Suprapubic skin (tissue), 3 donors: ENCODE results near the gene LRP6.

ENCODE experiments used
- POLR2AphosphoS5 ChIP-seq, 3 donors: sonication (generic); formaldehyde crosslinking; IDR thresholded peaks; one replicate each; pipeline ENCODE4 v1.6.1; 2017; ENCODE audit warnings: antibody characterized with exemption in 3 of 3
- TF ChIP-seq, protein P1 (sequence below), 2 donors: fragments of 200-600 bp in 1 of 2; fragments of 450-650 bp in 1 of 2; sonication (generic) in 1 of 2; IDR thresholded peaks; one replicate each; pipeline ENCODE4 v1.5.1; 2016 to 2019; ENCODE audit warnings: antibody characterized with exemption in 2 of 2, mild to moderate bottlenecking in 1 of 2, moderate library complexity in 1 of 2

DNA sequence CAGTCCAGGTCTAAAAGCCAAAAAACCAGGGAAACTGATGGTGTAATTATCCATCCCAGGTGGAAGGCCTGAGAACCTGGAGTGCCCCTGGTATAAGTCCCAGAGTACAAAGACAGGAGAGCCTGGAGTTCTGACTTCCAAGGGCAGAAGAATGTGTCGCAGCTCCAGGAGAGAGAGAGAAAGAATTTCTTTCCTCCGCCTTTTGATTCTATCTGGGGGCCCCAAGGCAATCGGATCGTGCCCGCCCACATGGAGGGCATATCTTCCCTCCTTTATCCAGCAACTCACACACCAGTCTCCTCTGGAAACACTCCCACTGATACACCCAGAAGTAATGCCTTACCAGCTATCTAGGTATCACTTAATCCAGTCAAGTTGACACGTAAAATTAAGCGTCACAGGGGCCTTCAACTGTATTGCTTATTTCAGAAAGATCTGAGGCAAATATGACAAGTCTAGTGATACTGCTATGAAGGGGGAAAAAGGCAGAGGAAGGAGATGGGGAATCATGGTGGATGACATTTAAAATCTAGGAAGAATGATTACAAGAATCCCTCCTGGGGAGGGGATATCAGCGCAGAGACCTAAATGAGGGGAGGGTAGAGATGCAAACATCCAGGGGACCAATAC, 30.5 kb upstream of the LRP6 start:
- no peak for TF ChIP-seq POLR2AphosphoS5 (IDR thresholded peaks at IDR 0.05)
- TF ChIP-seq, protein P1, sequence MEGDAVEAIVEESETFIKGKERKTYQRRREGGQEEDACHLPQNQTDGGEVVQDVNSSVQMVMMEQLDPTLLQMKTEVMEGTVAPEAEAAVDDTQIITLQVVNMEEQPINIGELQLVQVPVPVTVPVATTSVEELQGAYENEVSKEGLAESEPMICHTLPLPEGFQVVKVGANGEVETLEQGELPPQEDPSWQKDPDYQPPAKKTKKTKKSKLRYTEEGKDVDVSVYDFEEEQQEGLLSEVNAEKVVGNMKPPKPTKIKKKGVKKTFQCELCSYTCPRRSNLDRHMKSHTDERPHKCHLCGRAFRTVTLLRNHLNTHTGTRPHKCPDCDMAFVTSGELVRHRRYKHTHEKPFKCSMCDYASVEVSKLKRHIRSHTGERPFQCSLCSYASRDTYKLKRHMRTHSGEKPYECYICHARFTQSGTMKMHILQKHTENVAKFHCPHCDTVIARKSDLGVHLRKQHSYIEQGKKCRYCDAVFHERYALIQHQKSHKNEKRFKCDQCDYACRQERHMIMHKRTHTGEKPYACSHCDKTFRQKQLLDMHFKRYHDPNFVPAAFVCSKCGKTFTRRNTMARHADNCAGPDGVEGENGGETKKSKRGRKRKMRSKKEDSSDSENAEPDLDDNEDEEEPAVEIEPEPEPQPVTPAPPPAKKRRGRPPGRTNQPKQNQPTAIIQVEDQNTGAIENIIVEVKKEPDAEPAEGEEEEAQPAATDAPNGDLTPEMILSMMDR (IDR thresholded peaks at IDR 0.05), result no peak
